CMK (cell line): ENCODE results near the gene POTEH.
"Not testable (repeated sequence)": the region's sequence is repeated elsewhere in the genome, so short reads cannot be mapped to it uniquely, and the experiment has no call there.

Experiments
- DNase-seq: peaks from one replicate; pipeline ENCODE4 v3.0.0-alpha.2; 2010; ENCODE audit warnings: low read depth

The POTEH gene

DNA sequence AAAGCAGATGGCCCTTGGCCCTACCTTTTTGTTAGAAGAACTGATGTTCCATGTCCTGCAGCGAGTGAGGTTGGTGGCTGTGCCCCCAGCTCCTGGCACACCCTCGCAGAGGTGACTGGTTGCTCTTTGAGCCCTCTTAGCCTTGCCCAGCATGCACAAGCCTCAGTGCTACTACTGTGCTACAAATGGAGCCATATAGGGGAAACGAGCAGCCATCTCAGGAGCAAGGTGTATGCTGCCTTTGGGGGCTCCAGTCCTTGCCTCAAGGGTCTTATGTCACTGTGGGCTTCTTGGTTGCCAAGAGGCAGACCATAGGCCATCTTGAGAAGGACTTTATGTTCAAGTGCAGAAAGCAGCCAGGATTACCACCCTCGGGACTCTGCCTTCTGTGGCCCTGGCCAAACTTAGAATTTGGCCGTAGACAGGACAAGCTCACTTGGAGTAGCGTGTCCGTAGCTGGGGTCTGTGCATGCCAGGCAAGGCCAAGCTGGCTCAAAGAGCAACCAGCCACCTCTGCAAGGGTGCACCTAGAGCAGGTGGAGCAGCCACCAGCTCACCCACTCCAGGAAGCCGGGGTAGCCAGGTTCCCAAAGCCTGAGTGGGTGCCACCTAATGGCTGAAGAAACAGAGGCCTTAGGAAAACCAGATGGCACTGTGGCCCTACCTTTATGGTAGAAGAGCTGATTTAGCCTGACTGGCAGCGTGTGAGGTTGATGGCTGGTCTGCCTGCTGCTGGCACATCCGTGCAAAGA lies 48.5 kb downstream of the POTEH start:
- not testable (repeated sequence) for DNase-seq

DNA sequence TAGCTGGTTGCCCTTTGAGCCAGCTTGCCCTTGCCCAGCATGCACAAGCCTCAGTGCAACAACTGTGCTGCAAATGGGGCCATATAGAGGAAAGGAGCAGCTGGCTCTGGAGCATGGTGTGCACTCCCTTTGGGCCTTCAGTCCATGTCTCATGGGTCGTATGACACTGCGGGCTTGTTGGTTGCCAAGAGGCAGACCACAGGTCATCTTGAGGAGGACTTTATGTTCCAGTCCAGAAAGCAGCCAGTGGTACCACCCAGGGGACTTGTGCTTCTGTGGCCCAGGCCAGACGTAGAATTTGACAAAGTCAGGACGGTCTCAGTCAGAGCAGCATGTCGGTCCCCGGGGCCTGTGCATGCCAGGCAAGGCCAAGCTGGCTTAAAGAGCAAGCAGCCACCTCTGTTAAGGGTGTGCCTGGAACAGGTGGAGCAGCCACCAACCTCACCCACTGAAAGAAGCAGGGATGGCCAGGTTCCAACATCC lies 49.1 kb downstream of the POTEH start:
- not testable (repeated sequence) for DNase-seq

DNA sequence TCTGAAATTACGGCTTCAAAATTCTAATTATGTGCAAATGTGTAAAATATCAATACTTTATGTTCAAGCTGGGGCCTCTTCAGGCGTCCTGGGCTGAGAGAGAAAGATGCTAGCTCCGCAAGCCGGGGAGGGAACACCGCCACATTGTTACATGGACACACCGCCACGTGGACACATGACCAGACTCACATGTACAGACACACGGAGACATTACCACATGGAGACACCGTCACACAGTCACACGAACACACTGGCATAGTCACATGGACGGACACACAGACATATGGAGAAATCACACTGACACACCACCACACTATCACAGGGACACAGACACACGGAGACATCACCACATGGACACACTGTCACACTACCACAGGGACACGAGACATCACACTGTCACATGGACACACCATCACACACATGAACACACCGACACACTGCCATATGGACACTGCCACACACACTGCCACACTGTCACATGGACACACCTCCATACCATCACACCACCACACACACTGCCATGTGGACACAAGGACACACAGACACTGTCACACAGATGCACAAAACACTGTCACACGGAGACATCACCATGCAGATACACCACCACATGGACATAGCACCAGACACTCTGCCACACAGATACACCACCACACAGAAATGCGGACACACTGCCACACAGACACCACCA lies 58.0 kb downstream of the POTEH start:
- not testable (repeated sequence) for DNase-seq

DNA sequence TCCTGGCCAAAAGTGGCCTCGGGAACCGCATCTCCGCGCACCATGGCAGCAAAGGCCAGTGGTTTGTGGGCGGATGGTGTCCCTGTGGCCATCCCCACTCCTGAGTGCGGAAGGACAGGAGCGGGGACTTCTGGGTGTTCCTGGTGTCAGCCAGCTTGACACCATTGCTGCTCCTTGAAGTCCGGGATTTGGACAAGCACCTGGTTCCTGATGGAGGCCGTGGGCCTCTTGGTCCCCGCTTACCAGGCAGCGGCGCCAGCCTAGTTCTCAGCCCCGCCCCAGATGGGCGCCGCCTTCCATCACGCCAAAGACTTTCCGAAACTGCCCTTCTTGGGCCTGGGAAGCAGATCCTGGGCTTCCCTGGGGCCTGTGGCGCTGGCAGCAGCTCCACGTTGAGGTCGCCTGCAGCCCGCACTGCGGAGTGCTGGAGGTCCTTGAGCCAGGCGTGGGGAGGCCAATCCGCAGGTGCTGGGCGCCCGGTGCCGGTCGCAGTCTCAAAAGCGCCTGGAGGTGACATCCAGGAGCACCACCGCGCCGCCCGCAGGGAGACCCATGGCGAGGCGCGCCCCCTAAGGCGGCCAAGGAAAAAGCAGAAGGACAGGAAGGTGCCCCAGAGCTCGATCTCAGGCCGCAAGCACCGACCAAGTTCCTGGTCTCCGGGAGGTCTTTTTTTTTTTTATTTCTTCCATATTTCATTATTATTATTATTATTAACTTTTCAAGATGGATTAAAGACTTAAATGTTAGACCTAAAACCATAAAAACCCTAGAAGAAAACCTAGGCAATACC lies 59.5 kb downstream of the POTEH start:
- DNase-seq = not testable (repeated sequence)

DNA sequence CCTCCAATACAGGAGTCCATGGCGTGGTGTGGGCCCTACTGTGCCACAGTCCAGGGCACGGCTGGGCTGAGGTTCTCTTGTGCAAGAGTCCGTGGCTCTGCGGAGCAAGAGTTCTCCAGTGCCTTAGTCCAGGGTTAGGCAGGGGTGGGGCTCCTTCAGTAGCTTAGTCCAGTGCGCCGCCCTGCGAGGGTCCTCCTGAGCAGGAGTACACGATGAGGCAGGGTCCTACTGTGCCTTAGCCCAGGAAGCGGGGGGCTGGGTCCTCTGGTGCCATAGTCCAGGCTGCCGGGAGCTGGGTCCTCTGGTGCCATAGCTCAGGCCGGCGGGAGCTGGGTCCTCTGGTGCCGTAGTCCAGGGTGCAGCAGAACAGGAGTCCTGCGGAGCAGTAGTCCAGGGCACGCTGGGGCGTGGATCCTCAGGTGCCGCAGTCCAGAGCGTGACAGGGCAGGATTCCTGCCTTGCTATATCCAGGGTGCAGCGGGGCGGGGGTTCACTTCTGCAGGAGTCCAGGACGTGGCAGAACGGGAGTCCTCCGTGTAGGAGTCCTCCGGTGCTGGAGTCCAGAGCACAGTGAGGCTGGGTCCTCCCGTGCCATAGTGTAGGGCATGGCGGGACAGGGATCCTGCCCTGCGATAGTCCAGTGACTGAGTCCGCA lies 69.7 kb downstream of the POTEH start:
- DNase-seq = not testable (repeated sequence)

DNA sequence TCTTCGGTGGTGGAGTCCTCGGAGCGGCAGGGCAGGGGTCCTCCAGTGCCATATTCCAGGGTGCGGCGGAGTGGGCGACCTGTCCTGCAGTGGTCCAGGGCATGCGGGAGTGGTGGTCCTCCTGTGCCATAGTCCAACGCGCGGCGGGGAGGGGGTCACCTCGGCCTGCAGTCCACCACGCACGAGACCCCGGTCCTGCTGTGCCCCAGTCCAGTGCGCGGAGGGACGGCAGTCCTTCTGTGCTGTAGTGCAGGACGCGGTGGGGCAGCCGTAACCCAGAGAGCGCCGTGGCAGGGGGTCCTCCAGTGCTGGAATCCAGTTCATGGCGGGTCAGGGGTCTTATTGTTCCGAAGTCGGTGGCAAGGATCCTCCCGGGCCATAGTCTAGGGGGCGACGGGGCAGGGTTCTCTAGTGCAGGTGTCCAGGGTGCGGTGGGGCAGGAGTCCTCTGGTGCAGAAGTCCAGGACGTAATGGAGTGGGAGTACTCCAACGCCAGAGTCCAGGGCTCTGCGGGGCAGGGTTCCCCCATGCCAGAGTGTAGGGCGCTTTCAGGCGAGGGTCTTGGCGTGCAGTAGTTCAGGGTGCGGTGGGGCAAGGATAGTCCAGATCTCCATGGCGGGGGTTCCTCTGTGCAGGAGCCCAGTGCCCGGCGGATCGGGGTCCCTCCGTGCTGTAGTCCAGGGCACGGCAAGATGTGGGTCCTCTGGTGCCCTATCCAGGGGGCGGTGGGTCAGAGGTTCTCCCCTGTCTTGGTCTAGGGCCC lies 70.7 kb downstream of the POTEH start:
- not testable (repeated sequence) for DNase-seq

DNA sequence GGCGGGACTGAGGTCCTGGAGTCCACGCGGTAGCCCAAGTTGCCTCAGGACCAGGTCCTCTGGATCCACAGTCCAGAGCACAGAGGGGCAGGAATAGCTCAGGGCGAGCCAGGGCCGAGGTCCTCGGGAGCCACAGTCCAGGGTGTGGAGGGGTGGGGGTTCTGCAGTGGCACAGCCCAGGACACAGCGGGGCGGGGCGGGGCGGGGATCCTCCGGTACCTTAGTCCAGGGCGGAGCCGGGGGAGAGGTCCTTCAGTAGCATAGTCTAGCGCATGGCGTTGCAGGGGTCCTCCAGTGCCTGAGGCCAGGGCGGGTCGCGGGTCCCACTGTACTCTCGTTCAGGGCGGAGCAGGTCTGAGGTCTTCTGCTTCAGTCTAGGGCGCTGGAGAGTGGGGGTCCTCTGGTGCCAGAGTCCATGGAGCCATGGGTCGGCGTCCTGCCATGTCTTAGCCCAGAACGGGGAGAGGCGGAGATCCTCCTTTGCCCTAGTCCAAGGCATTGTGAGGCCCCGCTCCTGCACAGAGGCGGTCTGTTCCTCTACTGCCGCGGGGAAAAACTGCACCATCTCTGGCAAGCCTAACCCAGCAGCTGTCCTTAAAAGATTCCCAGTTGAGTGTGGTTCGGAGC lies 71.4 kb downstream of the POTEH start:
- not testable (repeated sequence) for DNase-seq

DNA sequence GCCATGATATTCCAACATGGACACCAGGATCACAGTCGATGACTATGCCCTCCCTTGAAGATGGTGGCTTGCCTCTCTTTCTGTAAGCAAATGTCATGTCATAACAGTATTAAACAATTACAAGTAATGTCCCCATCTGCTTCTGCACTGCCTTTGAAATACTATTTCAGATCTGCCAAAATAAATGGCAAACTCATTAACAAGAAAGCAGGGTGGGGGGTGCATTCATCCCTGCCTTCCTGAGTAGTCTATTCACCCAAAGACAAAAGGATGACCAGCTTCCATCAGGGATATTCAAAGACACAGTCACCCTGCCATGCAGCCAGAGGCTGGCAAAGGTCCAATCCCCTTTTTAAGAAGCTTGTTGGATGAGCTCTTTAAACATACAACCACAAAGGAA lies 73.7 kb downstream of the POTEH start:
- DNase-seq = not testable (repeated sequence)
